GM12878 (cell line): ENCODE measurements around the gene CD48. TPM values are rescaled to one million over a fixed set of nuclear protein-coding genes. Genes with fewer than 3 reads are reported as not detected.
A peak's percentile ranks its signal among the peaks of the same experiment; 100 is the strongest.

Experiments
- ATF7 ChIP-seq: fragments of 450-650 bp; IDR thresholded peaks from 2 replicates; pipeline ENCODE4 v1.6.1; 2016; ENCODE audit warnings: low read depth, mild to moderate bottlenecking
- BACH1 ChIP-seq: fragments of 450-650 bp; IDR thresholded peaks from 2 replicates; pipeline ENCODE4 v1.6.1; 2017; ENCODE audit warnings: mild to moderate bottlenecking, borderline replicate concordance
- BRCA1 ChIP-seq: IDR thresholded peaks from 2 replicates; pipeline ENCODE4 v1.6.1; 2011; ENCODE audit warnings: low read depth, low read length, improper control_type of control experiment
- CEBPZ ChIP-seq: fragments of 150-350 bp; IDR thresholded peaks from 2 replicates; pipeline ENCODE4 v1.6.1; 2016; ENCODE audit warnings: low read depth, low read length
- CREM ChIP-seq: IDR thresholded peaks from 2 replicates; pipeline ENCODE4 v1.6.1; 2014; ENCODE audit warnings: antibody characterized with exemption, low read depth
- EGR1 ChIP-seq, 2 experiments: IDR thresholded peaks; 1 replicate in 1 of 2; 2 replicates in 1 of 2; pipeline ENCODE4 v1.6.1; 2011 to 2012; ENCODE audit warnings: low read depth in 2 of 2, low read length in 2 of 2, borderline replicate concordance in 1 of 2, mild to moderate bottlenecking in 1 of 2, moderate library complexity in 1 of 2
- ETV6 ChIP-seq, 2 experiments: fragments of 450-650 bp in 1 of 2; IDR thresholded peaks in 1 of 2; conservative IDR thresholded peaks in 1 of 2; 2 replicates each; pipeline ENCODE4 v1.6.1; 2014; ENCODE audit warnings: antibody characterized with exemption in 1 of 2, borderline replicate concordance in 1 of 2, low read depth in 1 of 2, mild to moderate bottlenecking in 1 of 2, moderate library complexity in 1 of 2
- MLLT1 ChIP-seq: fragments of 450-650 bp; IDR thresholded peaks from 2 replicates; pipeline ENCODE4 v1.6.1; 2016; ENCODE audit warnings: mild to moderate bottlenecking
- POLR2A ChIP-seq: IDR thresholded peaks from 2 replicates; pipeline ENCODE4 v1.6.1; 2011; ENCODE audit warnings: low read depth, mild to moderate bottlenecking, low read length
- RAD51 ChIP-seq: fragments of 450-650 bp; IDR thresholded peaks from 2 replicates; pipeline ENCODE4 v1.6.1; 2016; ENCODE audit warnings: moderate library complexity, mild to moderate bottlenecking, inconsistent platforms
- RELB ChIP-seq: fragments of 450-650 bp; IDR thresholded peaks from 2 replicates; pipeline ENCODE4 v1.6.1; 2017; ENCODE audit warnings: low read depth, mild to moderate bottlenecking, moderate library complexity
- RUNX3 ChIP-seq: IDR thresholded peaks from 2 replicates; pipeline ENCODE4 v1.6.1; 2012; ENCODE audit warnings: low read length, inconsistent platforms
- SPI1 ChIP-seq: IDR thresholded peaks from 2 replicates; pipeline ENCODE4 v1.6.1; 2011; ENCODE audit warnings: low read depth, mild to moderate bottlenecking, low read length, moderate library complexity, borderline replicate concordance; ENCODE audit not compliant: insufficient read depth
- SRF ChIP-seq, 2 experiments: IDR thresholded peaks; 2 replicates each; pipeline ENCODE4 v1.6.1; 2011; ENCODE audit warnings: low read depth in 2 of 2, low read length in 2 of 2, mild to moderate bottlenecking in 1 of 2, moderate library complexity in 1 of 2
- SUZ12 ChIP-seq: fragments of 200-600 bp; sonication (generic); IDR thresholded peaks from one replicate; pipeline ENCODE4 v1.6.1; 2018; ENCODE audit warnings: antibody characterized with exemption, mild to moderate bottlenecking; ENCODE audit not compliant: unreplicated experiment
- TAF1 ChIP-seq: IDR thresholded peaks from 2 replicates; pipeline ENCODE4 v1.6.1; 2011; ENCODE audit warnings: mild to moderate bottlenecking, low read depth, low read length, borderline replicate concordance
- USF1 ChIP-seq: IDR thresholded peaks from 2 replicates; pipeline ENCODE4 v1.6.1; 2011; ENCODE audit warnings: borderline replicate concordance, low read depth, mild to moderate bottlenecking, moderate library complexity, mixed read lengths, low read length; ENCODE audit not compliant: insufficient read depth; ENCODE audit errors: extremely low read length
- ZBTB33 ChIP-seq: fragments of 450-650 bp; IDR thresholded peaks from 2 replicates; pipeline ENCODE4 v1.6.1; 2017; ENCODE audit warnings: mild to moderate bottlenecking
- ZNF207 ChIP-seq: fragments of 450-650 bp; IDR thresholded peaks from 2 replicates; pipeline ENCODE4 v1.6.1; 2014; ENCODE audit warnings: antibody characterized with exemption, mild to moderate bottlenecking, borderline replicate concordance
- ZNF274 ChIP-seq: IDR thresholded peaks from one replicate; pipeline ENCODE4 v1.8.0; 2011; ENCODE audit not compliant: insufficient read length, insufficient read depth
- polyA plus RNA-seq, 11 experiments: library from polyadenylated mRNA; depleted of rRNA in 4 of 11; unstranded in 6 of 11; stranded (reverse) in 5 of 11; fragments of >200 nt; fragmentation: Nextera tagmentation in 4 of 11; fragmentation: Illumina TruSeq in 1 of 11; extraction: Ambion mirVana in 4 of 11; extraction: Trizol in 1 of 11; gene quantifications; 1 replicate in 1 of 11; 2 replicates in 10 of 11; pipeline versions ENCODE4 v1.2.1 to v1.2.3, GENCODE V29; 2011 to 2016; ENCODE audit warnings: inconsistent platforms in 2 of 11, missing spikeins in 2 of 11, low read depth in 1 of 11
- total RNA-seq, 4 experiments: library from RNA; depleted of rRNA in 3 of 4; stranded (reverse); fragments of >200 nt in 3 of 4; fragmentation: Illumina TruSeq in 1 of 4; extraction: Trizol in 1 of 4; gene quantifications; 2 replicates each; pipeline versions ENCODE4 v1.2.1 to v1.2.3, GENCODE V29; 2013 to 2021

The CD48 gene
- total and polyA plus RNA-seq, 10 of the 15 experiments (the other 5 are each of a cell fraction or from before 2014, with no cell fraction given), result 302 to 1,315 (median 430) TPM

GRCh38 chr1:160665330-160666078 lies 46.1 kb downstream of the CD48 start (continued):
- no peak for TF ChIP-seq CEBPZ
- no peak for TF ChIP-seq TAF1
- TF ChIP-seq ETV6 (conservative IDR thresholded peaks at IDR 0.05 in 1 of 2, IDR thresholded peaks at IDR 0.05 in 1 of 2; ENCODE audit: borderline replicate concordance in 1 of 2, low read depth in 1 of 2), result peak in 1 of 2 experiments; percentile 100; a peak in 2 of 4 replicates
- no peak for TF ChIP-seq ZNF207
- peak; percentile 27; the same call in 1 of the 2 replicates for TF ChIP-seq ATF7
- TF ChIP-seq CREM, result peak; percentile 17; the same call in 1 of the 2 replicates
- TF ChIP-seq RAD51, result no peak
- TF ChIP-seq EGR1 (IDR thresholded peaks at IDR 0.05; ENCODE audit: borderline replicate concordance in 1 of 2, low read depth in 2 of 2, low read length in 2 of 2), result 0 out of 3 replicates have a peak, but pooled peaks of 1 of the 2 experiments have one; percentile 41
- TF ChIP-seq RELB, result no peak
- no peak for TF ChIP-seq BACH1
- TF ChIP-seq SUZ12, result no peak
- no peak for TF ChIP-seq ZBTB33
- TF ChIP-seq SPI1, result peak; percentile 34; the same call in 1 of the 2 replicates
- TF ChIP-seq SRF (IDR thresholded peaks at IDR 0.05; ENCODE audit: low read depth in 2 of 2, low read length in 2 of 2), result no peak
- no peak for TF ChIP-seq USF1
- TF ChIP-seq POLR2A, result no peak
- no peak for TF ChIP-seq MLLT1
- peak; percentile 45; the same call in 1 of the 2 replicates for TF ChIP-seq RUNX3
- TF ChIP-seq BRCA1, result no peak
- no peak for TF ChIP-seq ZNF274
